Endodermal cell (in vitro differentiated cells): ENCODE measurements around the gene C1orf105. TPM values are rescaled to one million over a fixed set of nuclear protein-coding genes. Genes with fewer than 3 reads are reported as not detected.

Experiments
- DNase-seq: peaks from one replicate; pipeline ENCODE4 v3.0.0-alpha.2; 2017
- H3K27ac ChIP-seq: 2 replicates; pipeline ENCODE4 v1.5.1; 2013; ENCODE audit warnings: mild to moderate bottlenecking, low read depth, low read length, moderate library complexity
- H3K27me3 ChIP-seq: 2 replicates; pipeline ENCODE4 v1.6.1; 2013; ENCODE audit warnings: mild to moderate bottlenecking, low read length, moderate library complexity; ENCODE audit not compliant: insufficient read depth, control insufficient read depth, poor library complexity, severe bottlenecking
- H3K36me3 ChIP-seq: 2 replicates; pipeline ENCODE4 v1.7.0; 2013; ENCODE audit warnings: mild to moderate bottlenecking, low read length, moderate library complexity; ENCODE audit not compliant: control insufficient read depth, insufficient read depth
- H3K4me1 ChIP-seq: one replicate; pipeline ENCODE4 v1.7.0; 2013; ENCODE audit warnings: low read length; ENCODE audit not compliant: control insufficient read depth, insufficient read depth
- H3K4me3 ChIP-seq: 2 replicates; pipeline ENCODE4 v1.5.1; 2013; ENCODE audit warnings: mild to moderate bottlenecking, low read length, moderate library complexity
- H3K9ac ChIP-seq: 2 replicates; pipeline ENCODE4 v1.6.1; 2013; ENCODE audit warnings: mild to moderate bottlenecking, low read length, moderate library complexity; ENCODE audit not compliant: poor library complexity, severe bottlenecking; ENCODE audit errors: extremely low read depth
- H3K9me3 ChIP-seq: 2 replicates; pipeline ENCODE4 v1.6.1; 2013; ENCODE audit warnings: mild to moderate bottlenecking, low read length, moderate library complexity; ENCODE audit not compliant: control insufficient read depth
- H3K27ac Mint-ChIP-seq: 2 replicates; pipeline ENCODE4 v1.8.0; 2020; ENCODE audit warnings: mixed read lengths
- H3K27me3 Mint-ChIP-seq: 2 replicates; pipeline ENCODE4 v1.8.0; 2021; ENCODE audit warnings: mild to moderate bottlenecking, mixed read lengths; ENCODE audit not compliant: insufficient read depth
- H3K36me3 Mint-ChIP-seq: 2 replicates; pipeline ENCODE4 v1.8.0; 2020; ENCODE audit warnings: low read depth, mixed read lengths
- H3K4me1 Mint-ChIP-seq: 2 replicates; pipeline ENCODE4 v1.8.0; 2020; ENCODE audit warnings: mixed read lengths
- H3K4me3 Mint-ChIP-seq: 2 replicates; pipeline ENCODE4 v1.8.0; 2020; ENCODE audit warnings: mild to moderate bottlenecking, moderate library complexity, mixed read lengths
- H3K9me3 Mint-ChIP-seq: 2 replicates; pipeline ENCODE4 v1.8.0; 2020; ENCODE audit warnings: mild to moderate bottlenecking, mixed read lengths
- CTCF ChIP-seq: fragments of 200-600 bp; sonication (generic); conservative IDR thresholded peaks from 2 replicates; pipeline ENCODE4 v1.5.0; 2021; ENCODE audit warnings: antibody characterized with exemption, mild to moderate bottlenecking
- WGBS, 2 experiments: methylation state at CpG; one replicate each; pipeline versions ENCODE4 v1.1.5 to v1.1.7; 2013; ENCODE audit warnings: missing lambda C conversion rate in 2 of 2, mixed read lengths in 1 of 2; ENCODE audit not compliant: insufficient coverage in 1 of 2, insufficient read length in 1 of 2; 5-methylcytosine and 5-hydroxymethylcytosine counted together
- total RNA-seq, 2 donors: library from RNA; stranded (reverse); fragmentation: NEBNext Ultra II Directional in 1 of 2; extraction: Animal tissue kit (Norgen Biotek cat#: 25700) in 1 of 2; gene quantifications; 2 replicates in 1 of 2; 3 replicates in 1 of 2; pipeline ENCODE4 v1.2.1, GENCODE V29; 2021

The C1orf105 gene
- total RNA-seq, 2 donors from 2014 or later = not detected

GRCh38 chr1:172406968-172407367 is 13.5 kb upstream of the C1orf105 start:
- Mint-ChIP-seq H3K36me3 (no peaks in the 10 kb centered on the region), H3K4me3 (no peak overlapping the region), H3K4me1 (no peaks in the 10 kb centered on the region), H3K27ac (no peak overlapping the region), H3K9me3 (no peaks in the 10 kb centered on the region), H3K27me3 (no peaks in the 10 kb centered on the region)
- TF ChIP-seq CTCF = no peak
- Histone ChIP-seq H3K9me3 (no peaks in the 10 kb centered on the region), H3K4me1 (no peaks in the 10 kb centered on the region), H3K4me3 (no peak overlapping the region), H3K36me3 (no peaks in the 10 kb centered on the region), H3K27ac (no peak overlapping the region), H3K9ac (no peak overlapping the region), H3K27me3 (no peaks in the 10 kb centered on the region)
- 94% methylated on average over 1 of the region's 1 CpG; no CpG with 5 or more reads in 1 of the 2 experiments for WGBS, 2 experiments
- no peak for DNase-seq

GRCh38 chr1:172408958-172409357 is 11.5 kb upstream of the C1orf105 start:
- H3K27ac ChIP-seq = no peak overlapping the region

GRCh38 chr1:172410027-172410426 is 10.5 kb upstream of the C1orf105 start:
- Mint-ChIP-seq H3K9me3 (no peaks in the 10 kb centered on the region), H3K4me1 (no peaks in the 10 kb centered on the region), H3K27ac (no peak overlapping the region), H3K4me3 (no peak overlapping the region), H3K36me3 (peaks cover 7% of the 10 kb centered on the region), H3K27me3 (no peaks in the 10 kb centered on the region)
- no peak for TF ChIP-seq CTCF
- DNase-seq = no peak
- Histone ChIP-seq H3K36me3 (no peaks in the 10 kb centered on the region), H3K9me3 (no peaks in the 10 kb centered on the region), H3K9ac (no peak overlapping the region), H3K4me3 (no peak overlapping the region), H3K27me3 (no peaks in the 10 kb centered on the region), H3K4me1 (no peaks in the 10 kb centered on the region), H3K27ac (no peak overlapping the region)
- 95% methylated on average over 1 of the region's 1 CpG; no CpG with 5 or more reads in 1 of the 2 experiments for WGBS, 2 experiments

More at GRCh38 chr1:172408958-172409357, 11.5 kb upstream of the C1orf105 start:
- no peaks in the 10 kb centered on the region for H3K4me1 ChIP-seq
- Mint-ChIP-seq H3K36me3 (peaks cover 6% of the 10 kb centered on the region), H3K4me1 (no peaks in the 10 kb centered on the region), H3K27me3 (no peaks in the 10 kb centered on the region), H3K4me3 (no peak overlapping the region), H3K9me3 (no peaks in the 10 kb centered on the region), H3K27ac (no peak overlapping the region)
- no peaks in the 10 kb centered on the region for H3K36me3 ChIP-seq
- H3K4me3 ChIP-seq = no peak overlapping the region
- H3K9ac ChIP-seq = no peak overlapping the region
- WGBS, 2 experiments = 81 to 100% methylated on average over 1 of the region's 1 CpG
- H3K9me3 ChIP-seq = no peaks in the 10 kb centered on the region
- no peaks in the 10 kb centered on the region for H3K27me3 ChIP-seq
- TF ChIP-seq CTCF = no peak
- no peak for DNase-seq
